HG02943 (cell line): ENCODE data around the gene GNL2.

Experiments used
- ATAC-seq: cut with Tn5 transposase; IDR thresholded peaks from one replicate; pipeline ENCODE4 v1.9.1; 2021; ENCODE audit warnings: mild to moderate bottlenecking, low read depth, moderate library complexity; ENCODE audit not compliant: unreplicated experiment

GNL2 gene

GRCh38 chr1:37595440-37596181 lies at the start of gene GNL2:
Gene GNL2 (minus strand): TSS chr1:37595937. CDS start chr1:37595822, 115 bp downstream.
- ATAC-seq = peak; percentile 86

- ATAC-seq = no peak
These were observed 45.3 kb upstream of the GNL2 start for GRCh38 chr1:37641059-37641458.

DNA sequence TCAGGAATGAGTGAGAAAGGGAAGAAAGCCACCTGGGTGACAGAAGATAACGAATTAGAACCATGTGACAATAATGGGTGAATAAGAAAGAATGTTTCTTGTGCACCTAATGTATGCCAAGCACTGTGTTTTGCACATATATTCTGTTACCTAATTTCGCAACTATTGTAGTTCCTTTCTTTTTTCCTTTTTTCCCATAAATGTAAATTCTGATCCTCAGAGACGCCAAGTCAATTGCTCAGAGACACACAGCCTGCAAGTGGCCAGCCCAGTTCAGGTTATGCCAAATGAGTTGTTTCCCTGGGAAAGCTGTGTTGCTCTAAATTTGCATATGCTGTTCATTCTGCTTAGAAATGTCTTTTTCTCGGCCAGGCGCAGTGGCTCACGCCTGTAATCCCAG lies 40.7 kb upstream of the GNL2 start:
- ATAC-seq = no peak

- ATAC-seq = no peak
These were observed 39.5 kb upstream of the GNL2 start for GRCh38 chr1:37634992-37635902.

GRCh38 chr1:37634244-37634991 lies 38.7 kb upstream of the GNL2 start, which contains the start of gene RSPO1:
Gene RSPO1 (minus strand): TSS chr1:37634892. CDS start chr1:37629661, 5,231 bp downstream.
- ATAC-seq = no peak

- no peak for ATAC-seq
These were observed 38.2 kb upstream of the GNL2 start for GRCh38 chr1:37633938-37634243.

GRCh38 chr1:37633040-37633937 lies 37.6 kb upstream of the GNL2 start:
- ATAC-seq = no peak

DNA sequence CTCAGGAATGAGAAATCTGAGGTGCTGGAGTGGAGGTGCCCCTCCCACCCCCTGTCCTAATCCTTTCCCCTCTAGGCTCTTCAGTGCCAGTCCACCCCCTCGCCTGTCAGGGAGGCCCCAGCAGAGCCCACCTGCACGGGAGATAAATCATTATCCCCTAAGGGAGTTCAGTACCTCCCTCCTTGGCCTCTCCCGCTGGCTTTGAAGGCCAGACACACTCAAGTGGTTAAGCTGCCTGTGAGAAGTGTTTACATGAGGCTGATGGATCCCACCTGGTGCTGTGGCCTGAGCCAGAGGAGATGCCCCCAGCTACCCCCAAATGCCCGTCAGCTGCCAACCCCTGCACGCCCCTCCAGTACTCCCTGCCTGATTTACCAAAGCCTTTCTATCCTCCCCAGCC lies 35.3 kb upstream of the GNL2 start:
- no peak for ATAC-seq

DNA sequence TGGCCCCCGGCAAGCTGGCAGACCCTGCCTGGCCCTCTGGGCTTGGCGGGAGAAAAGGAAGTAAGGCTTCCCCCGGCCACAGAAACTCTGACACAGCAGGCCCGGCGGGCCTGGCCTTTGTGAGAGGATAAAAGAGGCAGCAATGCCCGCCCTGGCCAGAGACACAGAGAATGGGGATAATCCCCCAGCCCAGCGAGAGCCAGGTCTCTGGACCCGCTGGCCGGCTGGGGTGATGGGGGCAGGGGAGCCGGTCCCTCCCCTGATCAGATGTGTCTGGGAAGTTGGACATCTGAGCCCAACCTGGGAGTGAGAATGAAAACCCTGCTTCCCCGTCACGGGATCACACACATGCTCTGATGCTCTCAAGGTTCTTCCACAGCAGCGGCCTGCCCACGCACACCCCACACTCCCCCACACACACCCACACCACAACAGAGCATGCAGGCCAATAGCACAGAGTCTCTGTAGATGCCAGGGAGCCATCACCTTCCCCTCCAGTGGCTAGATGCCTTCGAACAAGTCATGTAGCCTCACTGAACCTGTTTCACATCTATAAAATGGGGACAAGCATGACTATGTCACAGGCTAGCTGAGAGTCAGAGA lies 34.8 kb upstream of the GNL2 start:
- no peak for ATAC-seq

DNA sequence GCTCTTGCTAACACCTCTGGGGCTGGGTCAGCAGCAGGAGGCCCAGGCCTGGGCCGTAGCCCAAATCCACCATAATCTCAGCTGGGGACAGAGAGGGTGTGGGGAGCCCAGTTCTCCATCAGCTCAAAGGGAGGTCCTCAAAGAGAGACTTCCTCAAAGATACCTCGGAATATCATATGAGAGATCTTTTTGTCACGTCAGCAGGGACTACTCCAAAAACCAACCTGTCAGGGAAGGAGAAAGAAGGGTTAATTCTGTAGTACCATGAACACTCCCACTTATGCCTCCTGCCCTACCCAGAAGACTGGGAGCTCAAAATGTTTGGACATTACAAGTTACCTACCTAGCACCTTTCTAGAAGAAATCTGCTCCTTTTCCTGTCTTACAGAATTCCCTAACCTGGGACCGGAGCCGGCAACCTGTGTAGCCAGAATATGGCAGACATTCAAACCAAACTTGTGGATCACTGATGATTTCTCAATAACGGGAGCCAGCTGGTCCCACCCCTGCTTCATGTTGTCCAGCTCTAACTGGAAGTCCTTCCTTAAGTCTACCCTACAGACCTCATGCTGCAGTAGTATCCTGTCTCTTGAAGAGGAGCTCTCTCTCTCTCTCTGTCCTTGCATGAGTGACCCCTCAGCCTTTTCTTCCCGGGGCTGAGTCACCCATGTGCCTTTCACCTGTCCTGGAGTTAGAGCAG lies 34.1 kb upstream of the GNL2 start:
- ATAC-seq = no peak

- no peak for ATAC-seq
These were observed 33.3 kb upstream of the GNL2 start for GRCh38 chr1:37629008-37629407.

DNA sequence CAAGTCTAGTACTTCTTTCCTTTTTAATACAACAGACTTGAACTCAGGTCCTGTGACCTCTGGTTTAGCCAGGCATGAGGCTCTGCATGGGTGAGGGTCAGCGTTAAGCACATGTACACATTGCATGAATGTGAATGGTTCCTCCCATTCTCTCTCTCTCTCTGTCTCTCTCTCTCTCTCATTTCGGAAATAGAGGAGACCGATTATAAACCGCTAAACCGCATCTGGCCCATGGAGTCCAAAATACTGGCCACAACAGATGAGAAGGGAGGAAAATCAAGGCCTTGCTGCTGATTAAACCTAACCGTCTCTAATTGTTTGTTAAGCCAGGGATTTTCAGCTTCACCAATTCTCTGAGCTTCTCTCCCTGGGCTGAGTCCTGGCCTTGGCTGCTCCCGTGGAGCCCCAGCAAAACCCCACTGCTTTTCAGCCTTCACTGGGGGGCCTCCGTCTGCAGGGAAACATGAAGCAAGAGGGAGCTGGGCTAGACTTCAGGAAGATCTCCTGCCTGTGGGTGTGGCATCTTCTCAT lies 32.4 kb upstream of the GNL2 start:
- ATAC-seq = no peak

DNA sequence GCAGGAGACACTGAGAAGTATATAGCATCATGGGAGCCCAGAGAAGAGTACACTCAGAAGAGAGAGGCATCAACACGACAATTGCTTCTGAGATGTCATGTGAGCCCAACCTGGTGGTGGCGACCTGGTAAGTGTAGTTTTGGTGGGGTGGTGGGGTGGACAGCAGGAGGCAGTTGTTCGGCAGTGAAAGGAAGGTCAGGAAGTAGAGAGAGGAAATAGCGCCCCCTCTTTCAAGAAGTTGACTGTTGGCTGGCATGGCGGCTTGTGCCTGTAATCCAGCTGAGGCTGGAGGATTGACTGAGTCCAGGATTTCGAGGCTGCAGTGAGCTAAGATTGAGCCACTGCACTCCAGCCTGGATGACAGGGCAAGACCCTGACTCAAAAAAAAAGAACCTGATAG lies 26.4 kb upstream of the GNL2 start:
- no peak for ATAC-seq

- no peak for ATAC-seq
These were observed 25.7 kb upstream of the GNL2 start for GRCh38 chr1:37621326-37621870.

GRCh38 chr1:37620707-37621106 lies 25.0 kb upstream of the GNL2 start:
- ATAC-seq = no peak

DNA sequence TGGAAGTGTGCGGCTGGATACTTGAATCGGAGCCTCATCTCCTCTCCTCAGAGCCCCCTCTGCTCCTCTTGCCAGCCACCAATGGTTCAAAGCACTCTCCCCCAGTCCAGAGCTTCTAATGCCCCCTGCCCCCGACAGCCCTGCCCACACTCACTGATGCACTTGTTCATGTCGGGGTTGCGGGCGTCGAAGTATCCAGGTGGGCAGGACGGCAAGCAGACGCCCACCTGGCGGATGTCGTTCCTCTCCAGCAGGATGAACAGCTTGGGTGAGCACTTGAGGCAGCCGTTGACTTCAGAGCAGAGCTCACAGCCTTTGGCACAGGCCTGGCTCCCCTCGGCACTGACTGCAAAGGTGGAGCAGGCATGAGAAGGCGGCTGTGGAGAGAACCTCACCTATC lies 20.6 kb upstream of the GNL2 start:
- no peak for ATAC-seq

GRCh38 chr1:37614105-37614504 lies 18.4 kb upstream of the GNL2 start:
- no peak for ATAC-seq

DNA sequence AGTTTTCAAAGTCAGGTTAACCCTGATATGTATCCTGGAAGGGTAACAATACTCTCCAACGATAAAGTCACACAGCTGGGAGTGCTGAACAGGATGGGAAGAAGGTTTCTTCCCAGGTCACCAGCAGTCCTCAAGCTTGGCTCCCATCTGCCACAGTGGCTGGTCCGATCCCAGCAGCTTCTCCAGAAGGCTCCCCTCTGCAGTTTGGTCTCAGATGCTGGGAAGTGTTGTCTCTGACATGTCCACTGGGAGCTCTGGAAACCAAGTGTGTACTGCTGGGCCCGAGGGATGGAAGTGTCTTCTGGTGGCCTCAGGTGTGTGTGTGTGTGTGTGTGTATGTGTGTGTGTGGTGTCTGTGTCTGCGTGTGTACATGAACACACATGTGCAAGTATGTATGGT lies 16.4 kb upstream of the GNL2 start:
- ATAC-seq = no peak

GRCh38 chr1:37609994-37610393 lies 14.3 kb upstream of the GNL2 start:
- ATAC-seq = no peak
